ENCODE data around the gene TPD52L2.

Gene TPD52L2

DNA sequence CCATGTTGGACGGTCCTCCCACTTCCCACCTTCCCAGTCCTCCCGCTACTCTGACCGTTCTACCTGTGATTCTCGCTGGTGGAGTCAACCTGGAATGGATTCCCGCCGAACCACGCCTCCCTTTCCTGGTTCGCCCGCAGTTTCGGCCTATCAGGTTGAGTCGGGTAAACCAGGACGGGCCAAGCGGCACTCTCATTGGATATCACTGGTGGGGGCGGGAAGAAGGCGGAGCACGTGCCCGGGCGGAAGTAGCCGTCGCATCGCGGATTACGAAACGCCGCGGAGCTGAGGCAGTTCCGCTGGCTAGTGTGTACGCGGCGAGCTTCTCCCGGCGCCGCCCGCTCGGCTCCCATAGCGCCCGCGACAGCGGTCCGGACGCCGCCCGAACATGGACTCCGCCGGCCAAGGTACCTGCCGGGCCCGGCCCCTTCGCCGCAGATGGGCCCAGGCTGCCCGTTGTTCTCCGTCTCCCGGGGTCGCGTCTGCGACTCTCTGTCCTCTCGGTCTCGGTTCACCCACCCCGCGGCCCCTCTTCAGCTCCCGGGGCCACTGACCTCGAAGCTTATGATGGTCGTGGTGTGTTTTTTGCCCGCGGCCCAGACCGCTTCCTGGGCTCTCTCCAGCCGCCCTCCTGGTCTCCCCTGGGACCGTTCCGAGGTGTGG is at the start of gene TPD52L2:
TPD52L2 (plus strand) TSS at position 293 of the 663 bp plus-strand sequence; CDS start at position 389, 96 bp downstream.
- DNase-seq = peak; percentile 99

- DNase-seq = no peak
Observed at GRCh38 chr20:63815615-63816253, 49.3 kb upstream of the TPD52L2 start.

- DNase-seq = no peak
Observed at GRCh38 chr20:63819224-63819921, 45.7 kb upstream of the TPD52L2 start.

DNA sequence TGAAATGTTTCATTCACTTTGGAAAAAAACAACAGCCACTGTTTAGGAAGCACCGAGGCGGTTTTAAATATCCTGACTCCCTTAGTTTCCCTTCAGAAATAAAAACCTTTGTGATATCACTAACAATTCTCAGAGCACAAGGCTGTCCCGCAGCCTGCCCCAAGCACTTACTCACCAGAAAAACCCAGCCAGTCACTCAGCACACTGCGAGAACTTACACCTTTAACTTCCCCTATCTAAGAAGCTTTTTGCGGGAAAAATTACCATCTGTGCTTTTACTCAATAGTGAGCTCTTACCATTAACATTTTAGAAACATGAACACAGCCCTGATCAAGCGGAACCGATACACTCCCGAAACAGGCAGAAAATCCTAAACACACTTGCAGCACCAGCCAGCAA is 43.3 kb upstream of the TPD52L2 start:
- DNase-seq = no peak

DNA sequence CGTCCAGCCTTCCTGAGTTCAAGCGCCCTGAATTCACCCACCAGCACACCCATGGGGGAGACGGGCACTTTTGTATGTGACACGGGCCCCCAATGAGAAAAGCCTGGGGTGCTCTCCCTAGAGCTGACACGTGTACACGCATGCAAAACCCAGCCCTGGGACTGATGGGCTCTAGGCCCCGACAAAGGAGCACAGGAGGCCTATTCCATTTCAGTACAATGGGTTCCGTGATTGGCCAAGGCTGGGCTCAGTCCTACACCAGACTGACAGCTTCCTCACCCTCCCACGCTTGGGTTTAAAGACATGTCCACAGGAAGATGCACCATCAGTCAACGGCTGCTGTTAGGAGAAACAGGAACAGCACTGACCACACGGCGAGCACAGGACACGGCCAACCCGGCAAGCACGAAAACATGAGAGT is 42.8 kb upstream of the TPD52L2 start:
- DNase-seq = no peak

- DNase-seq = no peak
Observed at GRCh38 chr20:63823691-63824311, 41.3 kb upstream of the TPD52L2 start.

GRCh38 chr20:63825331-63826118 is 39.5 kb upstream of the TPD52L2 start:
- no peak for DNase-seq

DNA sequence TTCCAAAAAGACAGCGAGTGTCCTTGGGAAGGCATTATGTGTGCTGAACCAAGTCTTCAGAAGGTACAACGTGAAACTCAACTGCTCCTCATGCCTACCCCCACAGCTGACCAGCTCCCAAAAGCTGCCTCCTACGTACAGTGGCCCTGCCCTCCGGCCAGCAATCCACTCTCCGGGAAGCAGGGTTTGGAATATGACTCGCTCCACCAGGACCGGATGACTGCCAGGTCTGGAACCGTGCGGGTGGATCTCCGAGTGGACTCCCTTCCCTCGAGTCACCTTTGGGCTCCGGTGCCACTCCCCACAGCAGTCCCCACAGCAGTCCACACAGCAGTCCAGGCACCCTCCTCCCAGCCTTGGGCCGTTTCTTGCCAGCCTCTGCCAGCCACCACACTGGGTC is 38.3 kb upstream of the TPD52L2 start:
- no peak for DNase-seq

DNA sequence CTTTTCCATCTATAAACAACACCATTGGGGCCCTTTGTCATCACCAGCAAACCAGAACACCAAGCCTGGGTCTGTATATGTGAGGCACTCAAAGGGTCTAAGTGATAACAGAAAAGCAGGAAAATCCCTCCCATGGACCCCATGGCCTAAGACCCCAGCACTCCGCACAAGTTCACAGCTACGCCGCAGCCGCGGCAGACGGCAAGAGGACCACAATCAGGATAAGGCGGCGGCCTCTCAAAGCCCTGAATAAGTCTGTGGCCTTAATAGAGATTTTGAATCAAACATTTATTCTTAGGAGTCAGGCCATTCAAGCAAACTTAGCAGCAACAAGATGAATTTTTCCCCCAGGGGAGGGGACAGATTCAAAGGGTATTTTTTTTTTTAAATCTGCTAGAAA is 36.9 kb upstream of the TPD52L2 start:
- DNase-seq = no peak

GRCh38 chr20:63828545-63828944 is 36.5 kb upstream of the TPD52L2 start:
- no peak for DNase-seq

GRCh38 chr20:63828951-63829350 is 36.1 kb upstream of the TPD52L2 start:
- DNase-seq = no peak

GRCh38 chr20:63829603-63829944 is 35.5 kb upstream of the TPD52L2 start:
- DNase-seq = no peak

DNA sequence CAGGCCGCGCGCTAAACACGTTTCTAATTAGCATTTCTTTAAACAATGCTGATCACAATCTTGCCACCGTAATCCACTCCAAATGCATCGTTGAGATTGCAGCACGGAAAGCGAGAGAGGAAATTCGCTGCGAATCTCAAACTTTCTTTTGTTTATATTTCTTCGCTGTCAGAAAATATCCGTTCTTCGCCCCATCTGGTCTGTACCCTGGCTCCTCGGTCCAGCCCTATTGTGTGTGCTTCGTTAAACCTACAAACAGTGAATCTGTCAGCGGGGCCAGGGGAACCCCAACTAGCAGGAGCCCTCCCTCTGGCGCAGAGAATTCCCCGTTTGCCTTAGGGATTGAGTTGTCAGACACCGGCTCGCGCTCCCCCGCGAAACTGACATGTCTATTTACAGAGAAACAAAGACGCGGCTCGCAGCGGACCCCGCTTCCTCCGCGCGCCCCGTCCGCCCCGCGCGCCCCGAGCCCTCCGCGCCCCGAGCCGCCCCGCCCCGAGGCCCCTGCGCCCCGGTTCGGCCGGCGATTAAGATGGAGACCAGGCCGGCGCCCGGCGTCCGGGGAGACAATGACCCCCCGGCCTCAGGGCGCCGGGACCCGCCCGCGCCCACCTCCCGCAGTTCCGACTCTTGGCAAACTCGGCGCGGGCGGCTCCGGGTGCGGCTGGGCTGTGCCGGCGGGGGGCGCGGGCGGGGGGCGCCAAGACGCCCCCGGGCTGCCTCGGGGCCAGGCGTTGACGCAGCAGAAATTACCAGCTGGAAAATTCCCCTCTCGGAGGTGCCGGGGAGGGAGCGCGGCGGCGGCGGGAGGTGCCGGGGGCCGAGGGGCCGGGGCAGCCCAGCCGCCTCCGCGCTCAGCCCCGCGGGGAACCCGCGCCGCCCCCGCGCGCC is 34.9 kb upstream of the TPD52L2 start:
- peak; percentile 40 for DNase-seq

GRCh38 chr20:63830841-63831588 is 34.1 kb upstream of the TPD52L2 start, which contains the start of gene ZBTB46:
Gene ZBTB46, minus strand, starts transcription at chr20:63831264. Its CDS starts 40,507 bp downstream, at chr20:63790757.
- DNase-seq = peak; percentile 34

GRCh38 chr20:63831646-63831992 is 33.5 kb upstream of the TPD52L2 start:
- no peak for DNase-seq

DNA sequence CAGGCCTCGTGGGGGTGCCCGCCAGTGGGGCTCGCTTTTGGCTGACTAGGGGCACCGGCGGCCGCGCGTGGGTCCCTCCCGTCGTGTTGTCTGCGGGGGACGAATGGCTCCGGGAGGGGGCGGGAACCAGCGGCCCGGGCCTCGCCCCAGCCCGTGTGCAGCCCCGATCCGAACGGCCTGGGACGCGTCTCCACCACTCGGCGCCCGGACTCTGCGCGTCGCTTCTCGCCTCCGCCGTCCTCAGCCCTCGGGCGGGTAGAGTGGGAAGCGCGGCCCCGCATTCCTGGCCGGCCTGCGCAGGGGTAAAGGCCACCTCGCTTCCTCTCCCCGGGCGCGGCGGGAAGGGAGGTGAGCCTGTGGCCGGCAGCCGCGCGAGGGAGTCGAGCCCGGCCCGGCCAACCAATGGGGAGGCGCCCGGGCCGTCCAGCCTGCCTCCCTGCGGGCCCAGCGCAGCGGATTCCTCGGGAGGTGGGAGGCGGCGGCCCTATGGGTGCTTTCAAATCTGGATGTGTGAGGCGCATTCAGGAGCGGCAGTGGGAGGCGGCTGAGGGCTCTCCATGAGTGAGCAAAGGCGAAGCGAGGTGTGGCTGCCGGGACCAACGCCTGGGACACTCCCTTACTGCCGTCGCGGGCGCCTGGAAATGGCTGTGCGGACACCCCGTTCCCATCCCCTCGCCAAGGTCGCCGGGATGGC is 32.9 kb upstream of the TPD52L2 start:
- no peak for DNase-seq

- no peak for DNase-seq
Observed at GRCh38 chr20:63833776-63834490, 31.1 kb upstream of the TPD52L2 start.

GRCh38 chr20:63834491-63834880 is 30.6 kb upstream of the TPD52L2 start:
- no peak for DNase-seq

GRCh38 chr20:63835021-63835858 is 29.8 kb upstream of the TPD52L2 start:
- DNase-seq = peak; percentile 86

All from DMS79 treated with DMSO at 0.1 percent for 48 hours (cell line).